Activated naive CD8-positive, alpha-beta T cell (primary cell): ENCODE results near the gene CDS2.

Experiments used
- H3K27ac Mint-ChIP-seq: one replicate; pipeline ENCODE4 v1.8.0; 2021; ENCODE audit warnings: mixed read lengths
- H3K27me3 Mint-ChIP-seq: one replicate; pipeline ENCODE4 v1.8.0; 2021; ENCODE audit warnings: mixed read lengths
- H3K36me3 Mint-ChIP-seq: one replicate; pipeline ENCODE4 v1.8.0; 2021; ENCODE audit warnings: mixed read lengths
- H3K4me1 Mint-ChIP-seq: one replicate; pipeline ENCODE4 v1.8.0; 2021; ENCODE audit warnings: low read depth, mixed read lengths
- H3K4me3 Mint-ChIP-seq: one replicate; pipeline ENCODE4 v1.8.0; 2021; ENCODE audit warnings: mild to moderate bottlenecking, mixed read lengths
- H3K9me3 Mint-ChIP-seq: one replicate; pipeline ENCODE4 v1.8.0; 2021; ENCODE audit warnings: low read depth, mixed read lengths

The CDS2 gene

GRCh38 chr20:5220321-5221060 lies 93.7 kb downstream of the CDS2 start:
- H3K27ac Mint-ChIP-seq = no peak overlapping the region
- H3K4me3 Mint-ChIP-seq = no peak overlapping the region
- H3K27me3 Mint-ChIP-seq = peaks cover 2% of the 10 kb centered on the region

DNA sequence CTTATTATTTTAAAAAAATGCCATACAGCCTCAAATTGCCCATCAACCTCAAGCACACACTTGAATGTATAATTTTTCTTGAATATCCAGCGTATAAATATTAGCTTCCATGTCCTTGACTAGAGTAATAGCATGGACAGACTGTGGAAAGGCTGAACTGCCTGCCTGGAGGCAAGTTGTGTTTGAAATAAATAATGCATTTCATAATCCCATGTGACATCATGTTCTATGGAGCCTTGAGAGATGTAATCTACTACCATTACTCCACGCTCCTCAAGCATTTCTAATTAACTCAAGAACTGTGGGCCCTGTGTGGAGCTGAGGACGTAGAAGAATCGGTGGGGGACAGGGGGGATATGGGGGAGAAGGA lies 94.2 kb downstream of the CDS2 start:
- Mint-ChIP-seq H3K27me3 (peaks cover 2% of the 10 kb centered on the region), H3K9me3 (no peaks in the 10 kb centered on the region), H3K27ac (no peak overlapping the region), H3K4me3 (no peak overlapping the region), H3K4me1 (no peaks in the 10 kb centered on the region), H3K36me3 (peaks cover 2% of the 10 kb centered on the region)

More at GRCh38 chr20:5220321-5221060, 93.7 kb downstream of the CDS2 start:
- no peaks in the 10 kb centered on the region for H3K9me3 Mint-ChIP-seq
- no peaks in the 10 kb centered on the region for H3K4me1 Mint-ChIP-seq
- H3K36me3 Mint-ChIP-seq = peaks cover 2% of the 10 kb centered on the region

GRCh38 chr20:5222919-5223634 lies 96.3 kb downstream of the CDS2 start:
- H3K9me3 Mint-ChIP-seq = no peaks in the 10 kb centered on the region
- H3K36me3 Mint-ChIP-seq = peaks cover 3% of the 10 kb centered on the region
- no peak overlapping the region for H3K4me3 Mint-ChIP-seq
- H3K27me3 Mint-ChIP-seq = peaks cover 2% of the 10 kb centered on the region
- no peak overlapping the region for H3K27ac Mint-ChIP-seq
- no peaks in the 10 kb centered on the region for H3K4me1 Mint-ChIP-seq

DNA sequence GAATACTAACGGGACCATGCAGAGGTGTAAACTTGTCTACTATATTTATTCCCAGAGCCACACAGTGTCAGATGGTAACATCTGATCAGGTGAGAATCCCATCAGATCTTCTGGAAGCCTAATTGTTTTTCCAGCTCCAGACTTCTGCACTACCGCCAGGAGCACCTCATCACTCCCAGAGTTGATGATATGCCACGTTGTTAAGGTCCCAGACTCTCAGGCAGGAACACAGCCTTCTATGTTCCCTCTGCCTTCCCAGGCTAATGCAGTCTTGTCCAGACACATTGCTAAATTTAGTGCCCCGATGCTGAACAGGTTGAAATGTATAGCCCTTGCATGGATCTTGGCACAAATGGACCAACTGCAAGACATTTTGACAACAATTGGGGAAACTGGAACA lies 103.7 kb downstream of the CDS2 start:
- no peak overlapping the region for H3K4me3 Mint-ChIP-seq
- H3K9me3 Mint-ChIP-seq = no peaks in the 10 kb centered on the region
- no peaks in the 10 kb centered on the region for H3K4me1 Mint-ChIP-seq
- H3K27me3 Mint-ChIP-seq = peaks cover 11% of the 10 kb centered on the region
- H3K36me3 Mint-ChIP-seq = peaks cover 2% of the 10 kb centered on the region
- H3K27ac Mint-ChIP-seq = no peak overlapping the region

GRCh38 chr20:5234158-5234557 lies 107.3 kb downstream of the CDS2 start:
- Mint-ChIP-seq H3K27me3 (peaks cover 39% of the 10 kb centered on the region), H3K9me3 (no peaks in the 10 kb centered on the region), H3K36me3 (no peaks in the 10 kb centered on the region), H3K4me1 (no peaks in the 10 kb centered on the region), H3K27ac (no peak overlapping the region), H3K4me3 (no peak overlapping the region)

- Mint-ChIP-seq H3K4me3 (no peak overlapping the region), H3K4me1 (no peaks in the 10 kb centered on the region), H3K27ac (no peak overlapping the region), H3K27me3 (peaks cover 41% of the 10 kb centered on the region), H3K36me3 (no peaks in the 10 kb centered on the region), H3K9me3 (no peaks in the 10 kb centered on the region)
Measured at GRCh38 chr20:5234978-5235377, 108.2 kb downstream of the CDS2 start.
